Measurements from ENCODE around the gene PKP1. TPM values are rescaled to one million over a fixed set of nuclear protein-coding genes. Genes with fewer than 3 reads are reported as not detected.
A peak's percentile ranks its signal among the peaks of the same experiment; 100 is the strongest.

Gene PKP1
- polyA plus RNA-seq, 1 donor (not counting 4 experiments of a cell fraction or from before 2014, with no cell fraction given): 169 TPM

GRCh38 chr1:201317551-201317950 lies 34.2 kb downstream of the PKP1 start:
- peaks cover 66 to 90% of the 10 kb centered on the region in 2 experiments for H3K36me3 ChIP-seq (ENCODE audit: control insufficient read depth in 2 of 2, extremely low read depth in 1 of 2, insufficient read depth in 2 of 2, low read length in 2 of 2)
- no peaks in the 10 kb centered on the region for H3K9me3 ChIP-seq (ENCODE audit: control insufficient read depth, low read depth, low read length)
- DNase-seq (ENCODE audit: low read depth, low spot score): no peak
- no peak for TF ChIP-seq EZH2 (IDR thresholded peaks at IDR 0.05; ENCODE audit: low read length)
- no peak for FAIRE-seq
- H4K20me1 ChIP-seq (ENCODE audit: control insufficient read depth, extremely low read depth, insufficient read depth, low read length): no peaks in the 10 kb centered on the region
- no peak overlapping the region for H2AFZ ChIP-seq (ENCODE audit: control insufficient read depth, low read length)
- dilution Hi-C loops (cut with MboI; ENCODE audit: extremely low pct_ligation_motif_present, low sequenced_read_pairs): no loop called here
- H3K9ac ChIP-seq (ENCODE audit: control insufficient read depth, extremely low read depth, insufficient read depth, low read length): no peak overlapping the region
- peaks cover 29% of the 10 kb centered on the region for H3K79me2 ChIP-seq (ENCODE audit: control insufficient read depth, insufficient read depth, low read length)
- H3K27me3 ChIP-seq (ENCODE audit: control insufficient read depth, extremely low read depth, insufficient read depth, low read length): no peaks in the 10 kb centered on the region
- H3K9me1 ChIP-seq (ENCODE audit: control insufficient read depth, extremely low read depth, insufficient read depth, low read length): peaks cover 8% of the 10 kb centered on the region
- peak overlapping the region; percentile 71 for H3K27ac ChIP-seq (ENCODE audit: control insufficient read depth, insufficient read depth, low read length)
- H3K4me2 ChIP-seq (ENCODE audit: control insufficient read depth, extremely low read depth, insufficient read depth, low read depth, low read length): no peak overlapping the region
- peaks cover 33% of the 10 kb centered on the region for H3K4me1 ChIP-seq (ENCODE audit: control insufficient read depth, extremely low read depth, insufficient read depth, low read length)
- no peak overlapping the region for H3K4me3 ChIP-seq (ENCODE audit: control insufficient read depth in 2 of 3, extremely low read depth in 1 of 3, insufficient read depth in 2 of 3, low read depth in 1 of 3, low read length in 3 of 3)

GRCh38 chr1:201318504-201319340 lies 35.4 kb downstream of the PKP1 start:
- Histone ChIP-seq H3K9me1 (ENCODE audit: control insufficient read depth, extremely low read depth, insufficient read depth, low read length) (peaks cover 9% of the 10 kb centered on the region), H3K27ac (ENCODE audit: control insufficient read depth, insufficient read depth, low read length) (peak overlapping the region; percentile 71), H3K9ac (ENCODE audit: control insufficient read depth, extremely low read depth, insufficient read depth, low read length) (peak overlapping the region; percentile 18), H3K36me3 (ENCODE audit: control insufficient read depth in 2 of 2, extremely low read depth in 1 of 2, insufficient read depth in 2 of 2, low read length in 2 of 2) (peaks cover 72 to 94% of the 10 kb centered on the region in 2 experiments), H4K20me1 (ENCODE audit: control insufficient read depth, extremely low read depth, insufficient read depth, low read length) (no peaks in the 10 kb centered on the region), H3K9me3 (ENCODE audit: control insufficient read depth, low read depth, low read length) (no peaks in the 10 kb centered on the region), H3K4me3 (ENCODE audit: control insufficient read depth in 2 of 3, extremely low read depth in 1 of 3, insufficient read depth in 2 of 3, low read depth in 1 of 3, low read length in 3 of 3) (no peak overlapping the region), H3K79me2 (ENCODE audit: control insufficient read depth, insufficient read depth, low read length) (peaks cover 18% of the 10 kb centered on the region), H2AFZ (ENCODE audit: control insufficient read depth, low read length) (no peak overlapping the region), H3K4me1 (ENCODE audit: control insufficient read depth, extremely low read depth, insufficient read depth, low read length) (peaks cover 31% of the 10 kb centered on the region), H3K4me2 (ENCODE audit: control insufficient read depth, extremely low read depth, insufficient read depth, low read depth, low read length) (peak overlapping the region; percentile 44), H3K27me3 (ENCODE audit: control insufficient read depth, extremely low read depth, insufficient read depth, low read length) (no peaks in the 10 kb centered on the region)
- dilution Hi-C loops (cut with MboI; ENCODE audit: extremely low pct_ligation_motif_present, low sequenced_read_pairs): no loop called here
- TF ChIP-seq CTCF (optimal IDR thresholded peaks at IDR 0.05 in 1 of 3, IDR thresholded peaks at IDR 0.05 in 1 of 3, conservative IDR thresholded peaks at IDR 0.05 in 1 of 3; ENCODE audit: extremely low read depth in 1 of 3, insufficient read depth in 2 of 3, low read length in 3 of 3) (no peak), EZH2 (IDR thresholded peaks at IDR 0.05; ENCODE audit: low read length) (no peak)
- peak; percentile 93 for FAIRE-seq
- DNase-seq (ENCODE audit: low read depth, low spot score): no peak
